GM12865 (cell line): Measurements from ENCODE around the gene TNNI3K.

Experiments used
- DNase-seq: peaks from one replicate; pipeline ENCODE4 v3.0.0; 2010; ENCODE audit warnings: low read depth
- H3K4me3 ChIP-seq: 2 replicates; pipeline ENCODE4 v1.5.1; 2011; ENCODE audit warnings: mild to moderate bottlenecking, low read depth, low read length, control low read depth
- CTCF ChIP-seq: IDR thresholded peaks from 2 replicates; pipeline ENCODE4 v1.5.1; 2011; ENCODE audit warnings: low read length, control low read depth, low read depth, inconsistent platforms; ENCODE audit not compliant: insufficient read depth; ENCODE audit errors: missing control alignments

Gene TNNI3K

GRCh38 chr1:74357150-74357549 is 122.0 kb downstream of the TNNI3K start:
- no peak overlapping the region for H3K4me3 ChIP-seq
- DNase-seq: no peak
- TF ChIP-seq CTCF: no peak

DNA sequence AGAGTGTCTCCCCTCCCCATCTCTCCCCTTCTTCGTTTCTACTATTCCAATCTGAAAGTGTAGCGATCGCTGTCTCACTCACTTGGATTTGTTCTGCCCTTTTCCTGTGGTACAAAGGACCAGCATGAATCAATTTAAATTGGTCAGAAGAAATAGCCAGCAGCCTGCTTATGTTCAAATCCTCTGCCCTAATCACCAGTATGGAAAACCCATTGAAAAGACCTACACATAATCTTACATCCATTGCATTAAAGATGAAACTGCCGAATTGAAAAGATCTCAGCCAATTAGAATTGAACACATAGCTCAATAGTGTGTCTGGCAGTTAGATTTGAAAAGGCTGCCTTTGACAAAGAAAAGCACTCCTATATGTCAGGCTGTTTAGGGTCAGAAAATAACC is 122.6 kb downstream of the TNNI3K start:
- no peak for DNase-seq
- TF ChIP-seq CTCF: no peak
- H3K4me3 ChIP-seq: no peak overlapping the region

- no peak for DNase-seq
- no peak overlapping the region for H3K4me3 ChIP-seq
- TF ChIP-seq CTCF: no peak
Measured at GRCh38 chr1:74362691-74363090, 127.5 kb downstream of the TNNI3K start.

GRCh38 chr1:74363220-74363619 is 128.0 kb downstream of the TNNI3K start:
- no peak for TF ChIP-seq CTCF
- no peak overlapping the region for H3K4me3 ChIP-seq
- no peak for DNase-seq

- TF ChIP-seq CTCF: no peak
- no peak overlapping the region for H3K4me3 ChIP-seq
- DNase-seq: no peak
Measured at GRCh38 chr1:74367175-74367813, 132.1 kb downstream of the TNNI3K start.

DNA sequence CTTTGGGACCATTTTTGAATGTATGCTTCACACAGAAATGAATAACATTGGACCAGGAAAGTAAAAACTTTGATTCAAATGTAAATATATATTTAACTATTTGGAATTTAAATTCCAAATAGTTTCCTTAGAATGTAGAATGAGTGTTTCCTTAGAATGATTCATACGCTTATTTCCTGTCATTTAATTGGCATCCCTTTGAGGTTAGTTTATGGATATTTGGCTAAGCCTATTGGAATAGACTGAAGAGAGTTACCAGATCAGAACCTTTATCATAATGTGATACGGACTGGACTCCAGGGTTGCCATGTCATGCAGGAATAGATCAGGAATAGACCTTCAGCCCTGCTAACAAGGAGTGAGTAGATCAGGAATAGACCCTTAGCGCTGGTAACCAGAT is 133.1 kb downstream of the TNNI3K start:
- DNase-seq: no peak
- no peak for TF ChIP-seq CTCF
- H3K4me3 ChIP-seq: no peak overlapping the region

- TF ChIP-seq CTCF: no peak
- H3K4me3 ChIP-seq: no peak overlapping the region
- no peak for DNase-seq
Measured at GRCh38 chr1:74375376-74375775, 140.2 kb downstream of the TNNI3K start.
